CD4-positive, alpha-beta T cell treated with Interleukin-12 subunit alpha and Interleukin-12 subunit beta, for 1 hour (primary cell): Measurements from ENCODE around the gene LRP1B.
"Not testable (repeated sequence)": the region's sequence is repeated elsewhere in the genome, so short reads cannot be mapped to it uniquely, and the experiment has no call there.

Source experiments
- DNase-seq: peaks from one replicate; pipeline ENCODE4 v3.0.0-alpha.2; 2020

LRP1B gene

GRCh38 chr2:140972724-140973123, 1158.1 kb downstream of the LRP1B start:
- no peak for DNase-seq

- not testable (repeated sequence) for DNase-seq
Measured at GRCh38 chr2:140964324-140964723, 1166.5 kb downstream of the LRP1B start.

GRCh38 chr2:140949932-140950331, 1180.9 kb downstream of the LRP1B start:
- no peak for DNase-seq

GRCh38 chr2:140947236-140947635, 1183.6 kb downstream of the LRP1B start:
- DNase-seq, result no peak

GRCh38 chr2:140943867-140944266, 1186.9 kb downstream of the LRP1B start:
- no peak for DNase-seq

- no peak for DNase-seq
Measured at GRCh38 chr2:140942284-140942683, 1188.5 kb downstream of the LRP1B start.

GRCh38 chr2:140929849-140930248, 1201.0 kb downstream of the LRP1B start:
- no peak for DNase-seq

- no peak for DNase-seq
Measured at GRCh38 chr2:140918426-140918825, 1212.4 kb downstream of the LRP1B start.

GRCh38 chr2:140916410-140916809, 1214.4 kb downstream of the LRP1B start:
- DNase-seq, result no peak

GRCh38 chr2:140910683-140911082, 1220.1 kb downstream of the LRP1B start:
- DNase-seq, result no peak

GRCh38 chr2:140905083-140905781, 1225.6 kb downstream of the LRP1B start:
- DNase-seq, result no peak

GRCh38 chr2:140895378-140895777, 1235.4 kb downstream of the LRP1B start:
- DNase-seq, result no peak

GRCh38 chr2:140893685-140894084, 1237.1 kb downstream of the LRP1B start:
- no peak for DNase-seq

- no peak for DNase-seq
Measured at GRCh38 chr2:140892911-140893637, 1237.7 kb downstream of the LRP1B start.

GRCh38 chr2:140892436-140892835, 1238.4 kb downstream of the LRP1B start:
- no peak for DNase-seq

GRCh38 chr2:140891614-140892212, 1239.1 kb downstream of the LRP1B start:
- DNase-seq, result no peak

- DNase-seq, result no peak
Measured at GRCh38 chr2:140882671-140883620, 1247.9 kb downstream of the LRP1B start.

- DNase-seq, result no peak
Measured at GRCh38 chr2:140880573-140880972, 1250.2 kb downstream of the LRP1B start.

- DNase-seq, result no peak
Measured at GRCh38 chr2:140876015-140876414, 1254.8 kb downstream of the LRP1B start.

- DNase-seq, result no peak
Measured at GRCh38 chr2:140873915-140874531, 1256.8 kb downstream of the LRP1B start.

- no peak for DNase-seq
Measured at GRCh38 chr2:140869925-140870324, 1260.9 kb downstream of the LRP1B start.

GRCh38 chr2:140869107-140869506, 1261.7 kb downstream of the LRP1B start:
- no peak for DNase-seq
